ENCODE measurements around the gene KIRREL3.

KIRREL3 gene

GRCh38 chr11:126927623-126928022 lies 72.9 kb downstream of the KIRREL3 start:
- no peak for TF ChIP-seq CTCF (IDR thresholded peaks at IDR 0.05; ENCODE audit: insufficient read depth, missing control alignments)

DNA sequence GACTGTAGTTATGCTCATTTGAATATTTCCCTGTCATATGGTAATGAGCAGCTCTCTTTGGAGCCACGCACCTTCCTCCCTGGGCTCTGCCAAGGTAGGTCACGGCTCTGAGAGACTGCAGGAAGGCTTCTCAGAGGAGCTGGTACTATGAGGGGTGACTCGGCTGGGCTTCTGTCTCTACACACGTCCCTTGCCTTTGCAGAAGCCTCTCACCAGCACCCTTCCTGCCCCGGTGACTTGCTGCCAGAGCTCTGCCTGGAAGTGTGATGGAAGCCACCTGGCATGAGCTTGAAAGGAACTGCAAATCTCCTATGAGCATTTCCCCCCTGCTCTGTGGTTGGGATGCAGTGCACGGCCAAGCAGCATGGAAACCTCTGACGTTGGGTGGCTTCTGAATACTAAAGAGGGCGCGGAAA lies 74.2 kb downstream of the KIRREL3 start:
- FAIRE-seq, result no peak
- no peak for TF ChIP-seq CTCF (IDR thresholded peaks at IDR 0.05; ENCODE audit: insufficient read depth, missing control alignments)
- no peak for DNase-seq (ENCODE audit: insufficient read length, low spot score)

More at GRCh38 chr11:126927623-126928022, 72.9 kb downstream of the KIRREL3 start:
- no peak for DNase-seq (ENCODE audit: insufficient read length, low spot score)
- no peak for FAIRE-seq

DNA sequence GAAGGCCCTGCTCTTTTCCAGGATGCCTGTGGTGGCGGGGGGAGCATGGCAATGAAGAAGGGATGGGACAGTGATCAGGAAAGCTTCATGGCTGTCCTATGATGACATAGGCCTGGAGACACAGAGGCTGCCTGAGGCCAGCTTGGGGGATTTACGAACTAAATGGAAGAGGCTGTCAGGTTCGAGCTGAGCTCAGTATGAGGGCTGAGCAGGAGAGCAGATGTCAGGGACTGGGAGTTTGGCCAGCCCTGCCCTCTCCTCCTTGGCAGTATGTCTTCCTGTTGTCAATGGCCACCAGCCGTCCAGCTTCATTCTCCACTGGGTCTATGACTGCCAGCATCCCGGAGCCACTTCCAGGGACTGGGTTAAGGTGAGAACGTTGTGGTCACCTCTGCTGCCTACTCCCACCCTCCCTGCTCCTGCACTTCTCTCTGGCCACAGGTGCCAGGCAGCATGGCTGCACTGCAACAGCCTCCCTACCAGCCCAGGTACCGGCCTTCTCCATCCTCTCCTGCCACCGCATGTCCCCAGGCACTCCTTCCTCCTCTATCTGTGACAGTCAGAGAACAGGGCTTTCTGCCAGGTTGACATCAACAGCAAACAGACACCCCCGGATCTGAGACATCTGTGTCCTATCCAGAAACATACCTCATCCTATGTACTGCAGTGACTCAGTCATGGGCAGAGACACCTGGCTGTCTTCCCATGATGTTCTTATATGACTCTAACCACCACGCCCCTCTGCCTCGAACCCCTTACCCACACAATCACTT lies 75.1 kb downstream of the KIRREL3 start:
- no peak for DNase-seq (ENCODE audit: insufficient read length, low spot score)
- FAIRE-seq, result no peak
- TF ChIP-seq CTCF (IDR thresholded peaks at IDR 0.05; ENCODE audit: insufficient read depth, missing control alignments), result no peak

DNA sequence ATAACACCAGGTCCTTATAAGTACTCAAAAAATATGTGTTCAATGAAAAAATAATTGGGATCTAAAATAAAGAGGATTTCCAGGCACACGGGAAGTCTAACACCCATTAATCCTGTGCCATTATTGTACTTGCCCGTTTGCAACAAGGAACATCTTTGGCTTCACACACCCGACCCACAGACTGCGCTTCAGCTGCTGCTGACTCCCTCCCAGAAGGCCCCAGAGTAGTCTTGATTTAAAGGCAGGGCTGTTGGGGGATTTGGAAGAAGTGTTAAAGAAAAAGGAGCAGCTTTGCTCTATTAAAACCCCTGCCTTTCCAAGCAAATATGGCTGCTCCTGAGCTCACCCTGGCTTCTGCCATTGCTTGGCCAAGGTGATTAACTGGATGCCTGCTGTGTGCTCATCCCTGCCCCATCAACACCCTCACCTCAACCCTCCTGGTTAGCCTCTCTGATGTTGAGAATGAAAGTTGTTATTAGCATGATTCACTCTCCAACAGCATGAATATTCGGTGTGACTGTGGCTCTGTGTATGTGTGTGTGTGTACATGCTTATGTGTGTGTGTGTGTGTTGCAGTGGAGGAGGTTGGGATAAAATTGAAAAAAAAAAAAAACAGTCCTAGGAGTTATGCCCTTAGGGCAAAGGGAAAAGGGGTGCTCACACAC lies 76.1 kb downstream of the KIRREL3 start:
- DNase-seq (ENCODE audit: insufficient read length, low spot score) (no peak), FAIRE-seq (no peak)
- TF ChIP-seq CTCF (IDR thresholded peaks at IDR 0.05; ENCODE audit: insufficient read depth, missing control alignments), result no peak

GRCh38 chr11:126920833-126921232 lies 79.7 kb downstream of the KIRREL3 start:
- DNase-seq (ENCODE audit: insufficient read length, low spot score) (no peak), FAIRE-seq (no peak)

GRCh38 chr11:126919147-126919823 lies 81.3 kb downstream of the KIRREL3 start:
- DNase-seq (ENCODE audit: insufficient read length, low spot score) (no peak), FAIRE-seq (no peak)
- TF ChIP-seq CTCF (IDR thresholded peaks at IDR 0.05; ENCODE audit: insufficient read depth, missing control alignments), result no peak

More at GRCh38 chr11:126920833-126921232, 79.7 kb downstream of the KIRREL3 start:
- no peak for TF ChIP-seq CTCF (IDR thresholded peaks at IDR 0.05; ENCODE audit: insufficient read depth, missing control alignments)

Data from D721Med (cell line).